Stomach (tissue), 4 donors: ENCODE results near the gene MRPL34.

Experiments used
- CTCF ChIP-seq, 7 experiments: fragments of 450-650 bp in 4 of 7; fragments of 200-600 bp in 3 of 7; sonication (generic) in 3 of 7; IDR thresholded peaks; one replicate each; pipeline ENCODE4 v1.5.1; 2016 to 2019; ENCODE audit warnings: antibody characterized with exemption in 7 of 7, control low read depth in 2 of 7, mild to moderate bottlenecking in 1 of 7
- EP300 ChIP-seq: sonication (generic); formaldehyde crosslinking; IDR thresholded peaks from one replicate; pipeline ENCODE4 v1.6.1; 2017; ENCODE audit warnings: antibody characterized with exemption
- POLR2A ChIP-seq, 4 donors: fragments of 450-650 bp; IDR thresholded peaks; one replicate each; pipeline ENCODE4 v1.6.1; 2016; ENCODE audit warnings: antibody characterized with exemption in 4 of 4, control low read depth in 2 of 4, mild to moderate bottlenecking in 1 of 4, moderate library complexity in 1 of 4

- TF ChIP-seq CTCF (IDR thresholded peaks at IDR 0.05) (no peak), EP300 (no peak), POLR2A (IDR thresholded peaks at IDR 0.05) (no peak)
Measured at GRCh38 chr19:17321655-17322489, 16.2 kb downstream of the MRPL34 start.
